ENCODE results near the gene HGS. TPM values are rescaled to one million over a fixed set of nuclear protein-coding genes. Genes with fewer than 3 reads are reported as not detected.
"Not testable (repeated sequence)": the region's sequence is repeated elsewhere in the genome, so short reads cannot be mapped to it uniquely, and the experiment has no call there.

Gene HGS
- total RNA-seq, 1 experiment from 2014 or later, result 177 TPM

GRCh38 chr17:81719410-81720266 lies 35.8 kb downstream of the HGS start:
- DNase-seq (ENCODE audit: low spot score), result no peak

GRCh38 chr17:81720267-81721071 lies 36.7 kb downstream of the HGS start:
- no peak for DNase-seq (ENCODE audit: low spot score)

GRCh38 chr17:81722184-81723120 lies 38.6 kb downstream of the HGS start:
- peak; percentile 95 for DNase-seq (ENCODE audit: low spot score)

- no peak for DNase-seq (ENCODE audit: low spot score)
Measured at GRCh38 chr17:81723651-81724209, 39.9 kb downstream of the HGS start.

GRCh38 chr17:81725439-81725838 lies 41.6 kb downstream of the HGS start:
- no peak for DNase-seq (ENCODE audit: low spot score)

GRCh38 chr17:81726004-81726403 lies 42.2 kb downstream of the HGS start:
- DNase-seq (ENCODE audit: low spot score), result no peak

GRCh38 chr17:81727324-81728031 lies 43.7 kb downstream of the HGS start:
- peak; percentile 51 for DNase-seq (ENCODE audit: low spot score)

- DNase-seq (ENCODE audit: low spot score), result peak; percentile 95
Measured at GRCh38 chr17:81733507-81734404, 49.9 kb downstream of the HGS start.

- DNase-seq (ENCODE audit: low spot score), result peak; percentile 90
Measured at GRCh38 chr17:81734405-81735263, 50.8 kb downstream of the HGS start.

GRCh38 chr17:81735264-81736102 lies 51.7 kb downstream of the HGS start:
- peak; percentile 91 for DNase-seq (ENCODE audit: low spot score)

GRCh38 chr17:81737947-81738800 lies 54.4 kb downstream of the HGS start:
- no peak for DNase-seq (ENCODE audit: low spot score)

GRCh38 chr17:81738801-81739393 lies 55.1 kb downstream of the HGS start:
- no peak for DNase-seq (ENCODE audit: low spot score)

- not testable (repeated sequence) for DNase-seq (ENCODE audit: low spot score)
Measured at GRCh38 chr17:81739593-81739992, 55.8 kb downstream of the HGS start.

GRCh38 chr17:81740395-81740961 lies 56.7 kb downstream of the HGS start:
- DNase-seq (ENCODE audit: low spot score), result no peak

GRCh38 chr17:81741049-81741593 lies 57.3 kb downstream of the HGS start:
- DNase-seq (ENCODE audit: low spot score), result no peak
